GM15510 (cell line): ENCODE measurements around the gene MTAP.

Source experiments
- POLR2A ChIP-seq: IDR thresholded peaks from 3 replicates; pipeline ENCODE4 v1.6.1; 2011; ENCODE audit warnings: borderline replicate concordance; ENCODE audit not compliant: insufficient read length; ENCODE audit errors: extremely low read depth

MTAP gene

DNA sequence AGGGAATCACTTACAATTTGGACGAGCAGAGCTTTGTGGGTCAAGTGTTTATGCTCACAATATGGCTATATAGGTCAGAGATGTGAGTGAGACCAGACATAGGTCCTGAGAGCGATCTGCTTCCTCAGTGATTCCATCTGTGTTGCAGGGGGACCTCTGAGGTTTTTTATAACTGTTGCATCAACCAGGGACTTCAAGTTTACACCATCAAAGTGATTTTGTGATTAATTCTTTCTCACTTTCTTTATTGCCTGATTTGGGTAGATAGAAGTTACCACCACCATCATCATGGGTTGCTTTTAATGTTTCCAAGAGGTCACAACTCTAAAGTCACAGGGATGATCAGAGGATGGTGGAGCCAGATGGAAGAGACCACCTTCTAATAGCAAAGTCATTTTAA, 7.0 kb upstream of the MTAP start:
- TF ChIP-seq POLR2A, result no peak

- no peak for TF ChIP-seq POLR2A
Observed at GRCh38 chr9:21796768-21797167, 5.7 kb upstream of the MTAP start.

GRCh38 chr9:21800931-21801682, 1.3 kb upstream of the MTAP start:
- no peak for TF ChIP-seq POLR2A

GRCh38 chr9:21801683-21802417, 586 bp upstream of the MTAP start:
- no peak for TF ChIP-seq POLR2A

DNA sequence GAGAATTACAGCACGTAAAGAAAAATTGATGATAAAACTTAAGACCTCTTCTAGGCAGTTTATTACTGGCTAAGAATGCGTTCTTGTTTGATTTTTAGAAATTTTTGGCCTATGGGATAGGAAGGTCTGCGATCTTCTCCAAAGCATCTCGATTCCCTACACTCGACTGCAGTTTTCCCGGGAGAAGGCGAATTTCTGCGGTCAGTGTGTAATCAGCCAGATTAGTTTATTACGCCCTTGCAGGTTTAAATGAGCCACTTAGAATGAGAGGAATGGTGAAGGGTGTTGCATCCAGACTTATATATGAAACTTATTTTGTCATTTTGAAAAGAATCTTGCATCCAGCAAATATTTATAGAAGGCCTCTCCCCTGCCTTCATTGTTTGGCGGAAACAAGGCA, 1.2 kb downstream of the MTAP start:
- no peak for TF ChIP-seq POLR2A

DNA sequence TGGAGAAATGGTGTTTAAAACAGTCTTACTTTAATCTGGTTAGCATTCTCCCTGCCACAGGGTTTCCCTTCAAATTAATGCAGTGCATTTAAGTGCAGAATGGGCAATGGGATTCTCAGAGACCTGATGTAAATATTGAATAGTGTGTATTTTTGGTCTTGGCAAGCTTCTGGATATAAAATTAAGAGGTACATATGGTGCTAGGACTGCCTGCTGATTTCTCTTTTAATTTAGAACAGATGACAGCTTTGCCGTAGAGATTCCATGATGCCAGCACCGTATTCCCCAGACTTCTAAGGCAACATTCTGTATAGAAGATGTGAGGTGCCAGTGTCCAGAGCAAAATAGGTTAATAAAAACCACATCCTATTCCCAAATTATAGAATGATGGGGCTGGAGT, 1.9 kb downstream of the MTAP start:
- TF ChIP-seq POLR2A, result no peak

DNA sequence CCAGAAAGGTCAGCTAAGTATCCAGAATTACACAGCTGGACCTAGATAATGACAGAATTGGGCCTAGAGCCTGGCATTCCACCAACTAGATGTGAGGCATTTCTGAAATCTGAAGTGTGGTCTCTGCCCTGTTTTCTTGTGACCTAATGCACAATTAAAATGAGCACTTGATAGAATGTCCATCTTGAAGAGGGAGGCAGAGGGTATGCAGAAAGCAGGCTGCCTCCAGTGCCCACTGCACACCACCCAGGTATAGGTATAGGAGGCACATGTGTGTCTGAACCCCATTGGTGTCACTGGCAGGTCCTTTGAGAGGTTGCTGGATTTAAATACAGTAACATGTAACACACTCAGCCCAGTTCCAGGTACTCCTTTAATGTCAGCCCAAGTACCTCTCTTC, 2.4 kb downstream of the MTAP start:
- TF ChIP-seq POLR2A, result no peak

DNA sequence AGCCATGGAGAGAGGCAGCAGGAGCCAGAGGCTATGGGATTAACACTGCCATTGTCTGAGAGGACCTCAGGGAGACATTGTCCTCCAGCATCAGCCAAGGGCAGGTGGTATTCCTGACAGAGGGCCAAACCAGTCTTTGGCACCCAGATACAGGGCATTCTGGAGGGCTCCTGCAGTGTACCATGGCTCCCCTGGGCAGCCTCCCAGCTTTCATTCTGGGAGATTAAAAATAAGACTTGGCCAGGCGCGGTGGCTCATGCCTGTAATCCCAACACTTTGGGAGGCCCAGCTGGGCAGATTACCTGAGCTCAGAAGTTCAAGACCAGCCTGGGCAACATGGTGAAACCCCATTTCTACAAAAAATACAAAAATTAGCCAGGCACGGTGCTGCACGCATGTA, 4.2 kb downstream of the MTAP start:
- no peak for TF ChIP-seq POLR2A

DNA sequence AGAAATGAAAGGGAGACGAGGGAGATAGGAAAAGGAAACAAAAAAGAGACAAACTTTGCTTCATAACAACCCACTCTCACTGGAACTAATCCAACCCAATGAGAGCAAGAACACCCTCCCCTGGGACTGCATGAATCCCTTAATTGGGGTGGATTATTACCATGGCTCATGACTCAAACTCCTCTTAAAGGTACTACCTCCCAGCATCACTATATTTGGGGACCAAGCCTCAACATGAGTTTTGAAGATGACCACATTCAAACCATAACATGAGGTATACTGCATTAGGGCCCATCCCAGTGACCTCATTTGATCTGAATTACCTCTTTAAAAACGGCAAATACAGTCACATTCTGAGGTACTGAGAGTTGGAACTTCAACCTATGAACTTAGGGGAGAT, 8.0 kb downstream of the MTAP start:
- TF ChIP-seq POLR2A, result no peak

DNA sequence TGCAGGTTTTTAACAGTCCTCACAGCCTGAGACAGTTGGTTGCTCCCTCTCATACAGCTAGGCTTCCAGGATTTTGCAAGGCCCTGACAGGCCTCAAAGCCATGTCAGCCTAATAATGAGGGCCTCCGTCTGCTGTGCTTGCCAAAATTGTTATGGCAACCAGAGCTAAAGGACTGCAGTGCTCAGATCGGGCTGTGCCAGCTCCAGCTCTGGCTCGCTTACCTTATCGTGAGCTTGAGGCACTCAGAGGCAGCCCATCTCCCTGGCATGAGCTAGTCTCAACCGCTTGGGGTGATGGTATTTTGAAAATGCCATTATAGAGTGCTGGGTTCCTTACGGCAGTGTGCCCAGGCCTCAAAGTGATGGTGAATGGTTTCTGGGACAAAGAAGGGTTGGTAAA, 8.4 kb downstream of the MTAP start:
- no peak for TF ChIP-seq POLR2A

- no peak for TF ChIP-seq POLR2A
Observed at GRCh38 chr9:21811914-21812313, 9.5 kb downstream of the MTAP start.

GRCh38 chr9:21812415-21812814, 10.0 kb downstream of the MTAP start:
- no peak for TF ChIP-seq POLR2A

DNA sequence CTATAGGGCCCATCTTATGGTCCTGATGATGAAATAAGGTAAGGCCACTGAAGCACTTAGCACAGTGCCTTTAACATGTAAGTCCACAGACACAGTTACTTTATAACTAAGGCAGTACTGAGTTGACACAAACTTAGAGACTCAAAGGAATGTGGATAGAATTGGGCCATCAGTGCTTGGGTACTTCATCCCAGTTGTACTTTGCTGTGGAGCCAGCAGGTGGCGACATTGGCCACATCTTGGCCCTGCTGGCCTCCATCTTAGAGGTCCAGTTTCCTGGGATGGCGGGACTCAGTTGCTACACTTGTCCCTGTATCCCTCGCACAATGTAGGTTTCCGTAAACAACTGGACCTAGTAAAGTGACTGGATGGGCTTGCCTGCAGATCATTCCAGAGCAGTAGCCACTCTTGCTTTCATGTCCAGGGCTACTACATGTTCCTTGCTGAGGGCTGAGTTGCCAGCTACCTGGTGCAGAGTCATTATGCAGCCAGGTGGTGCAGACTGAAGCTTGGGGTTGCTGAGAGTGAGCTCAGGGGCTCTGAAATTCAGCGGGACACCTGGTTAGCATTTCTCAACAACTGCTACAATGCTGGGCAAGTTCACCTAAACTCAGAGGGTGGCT, 10.6 kb downstream of the MTAP start:
- no peak for TF ChIP-seq POLR2A

DNA sequence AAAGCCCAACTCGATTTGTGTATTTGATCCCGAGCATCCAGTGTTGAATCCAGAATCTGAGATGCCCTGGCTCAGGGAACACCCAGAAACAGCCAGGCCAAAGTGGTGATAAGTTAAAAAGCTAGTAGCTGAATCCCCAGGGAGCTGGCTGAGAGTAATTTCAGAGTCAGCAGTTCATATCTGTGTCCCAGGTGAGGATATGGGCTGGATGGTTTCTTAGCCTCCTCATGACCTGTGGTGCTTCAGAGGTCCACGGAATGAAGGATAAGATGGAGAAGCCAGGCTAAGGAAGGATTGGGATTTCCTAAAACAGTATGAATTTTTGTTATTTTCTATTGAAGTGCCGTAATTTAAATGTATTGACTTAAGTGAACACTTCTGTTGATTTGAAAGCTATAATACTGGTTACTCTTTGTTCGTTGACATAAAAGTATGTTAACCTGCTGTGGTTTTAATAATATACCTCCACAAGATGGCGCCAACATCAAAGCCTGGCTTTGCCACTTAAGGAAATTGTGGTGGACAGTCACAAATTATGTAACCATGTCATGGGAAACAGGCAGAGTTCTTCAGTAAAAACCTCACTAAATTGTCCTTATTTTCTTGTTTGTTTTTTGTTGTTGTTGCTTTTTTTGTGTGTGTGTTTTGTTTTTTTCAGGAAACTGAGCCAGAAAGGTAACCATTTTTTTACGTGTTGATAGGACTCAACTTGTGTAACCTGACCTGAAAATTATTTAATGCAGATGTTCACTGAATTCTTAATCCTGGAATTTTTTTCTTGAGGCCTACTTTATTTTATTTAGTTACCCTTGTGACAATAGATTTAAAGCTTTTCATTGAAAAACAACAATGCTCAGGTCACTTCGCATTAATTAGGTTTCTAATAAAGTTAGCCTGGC, 11.4 kb downstream of the MTAP start:
- TF ChIP-seq POLR2A, result no peak

DNA sequence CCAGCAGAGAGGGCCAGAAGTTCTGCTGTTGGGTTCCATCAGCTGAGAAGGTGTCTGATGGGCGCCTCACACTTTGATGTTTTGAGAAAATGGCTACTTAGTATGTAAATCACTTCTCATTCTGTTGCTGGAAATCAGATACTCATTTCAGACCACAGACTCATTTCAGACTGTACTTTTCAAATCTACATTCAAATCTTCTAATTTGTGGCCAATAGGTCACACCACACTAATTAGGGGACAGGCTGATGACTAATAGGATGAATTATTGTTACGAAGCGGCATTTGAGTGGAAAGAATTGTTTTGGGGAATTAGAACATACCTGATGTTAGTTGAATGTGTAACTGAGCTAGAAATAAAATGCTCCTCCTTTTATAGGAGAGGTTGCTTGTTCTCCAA, 13.2 kb downstream of the MTAP start:
- no peak for TF ChIP-seq POLR2A
